ENCODE results near the gene MYO18A.
"Not testable (repeated sequence)": the region's sequence is repeated elsewhere in the genome, so short reads cannot be mapped to it uniquely, and the experiment has no call there.

MYO18A gene

DNA sequence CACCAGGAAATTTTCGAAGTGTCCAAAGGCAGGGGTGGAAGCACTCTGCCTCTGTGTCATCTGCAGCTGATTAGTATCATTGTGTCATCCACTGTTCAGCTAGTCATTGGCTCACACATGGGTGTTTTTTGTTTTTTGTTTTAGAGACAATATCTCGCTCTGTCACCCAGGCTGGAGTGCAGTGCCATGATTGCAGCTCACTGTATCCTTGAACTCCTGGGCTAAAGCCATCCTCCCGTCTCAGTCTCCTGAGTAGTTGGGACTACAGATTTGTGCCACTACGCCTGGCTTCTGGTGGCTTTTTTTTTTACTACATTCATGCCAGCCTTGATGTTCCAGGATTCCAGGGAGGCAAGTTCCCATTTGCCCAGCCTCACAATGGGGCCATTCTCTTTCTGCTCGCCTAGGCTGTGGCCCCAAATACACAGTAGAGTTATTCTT is 32.5 kb upstream of the MYO18A start:
- Histone ChIP-seq H3K36me3 (ENCODE audit: control insufficient read depth in 1 of 2, insufficient read depth in 2 of 2, low read length in 2 of 2) (no peaks in the 10 kb centered on the region), H3K4me1 (ENCODE audit: control insufficient read depth in 1 of 2, insufficient read depth in 2 of 2, low read length in 2 of 2) (no peaks in the 10 kb centered on the region), H3K27ac (ENCODE audit: low read length) (no peak overlapping the region), H3K9me3 (ENCODE audit: control insufficient read depth in 1 of 2, low read length in 2 of 2) (no peaks in the 10 kb centered on the region), H3K27me3 (ENCODE audit: low read depth, low read length) (no peaks in the 10 kb centered on the region), H3K4me3 (ENCODE audit: low read depth in 1 of 2, low read length in 2 of 2) (no peak overlapping the region)

DNA sequence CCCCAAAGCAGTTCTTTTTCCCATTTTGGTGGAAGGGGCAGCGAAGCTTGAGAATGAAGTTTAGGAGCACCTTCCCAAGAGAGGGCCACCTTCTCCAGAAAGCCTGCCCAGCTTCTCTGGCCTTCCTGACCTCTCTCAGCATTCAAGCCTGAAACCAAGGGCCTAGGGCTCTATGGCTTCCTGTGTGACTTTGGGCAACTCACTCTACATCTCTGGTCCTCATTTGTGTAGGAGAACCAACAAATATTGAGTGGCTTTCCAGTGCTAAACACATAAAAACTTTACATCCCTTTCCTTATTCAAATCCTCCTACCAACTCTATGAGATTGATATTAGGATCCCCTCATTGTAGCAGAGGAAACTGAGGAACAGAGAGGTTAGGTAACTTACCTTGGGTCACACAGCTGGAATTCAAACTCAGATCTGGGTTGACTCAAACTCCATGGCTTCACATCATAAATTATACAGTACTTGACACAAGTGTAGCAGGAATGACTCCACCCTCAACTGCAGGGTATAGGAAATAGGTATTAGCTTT is 32.0 kb upstream of the MYO18A start:
- H3K27ac ChIP-seq (ENCODE audit: low read length): no peak overlapping the region
- H3K27me3 ChIP-seq (ENCODE audit: low read depth, low read length): no peaks in the 10 kb centered on the region
- H3K36me3 ChIP-seq (ENCODE audit: control insufficient read depth in 1 of 2, insufficient read depth in 2 of 2, low read length in 2 of 2): no peaks in the 10 kb centered on the region
- H3K4me1 ChIP-seq (ENCODE audit: control insufficient read depth in 1 of 2, insufficient read depth in 2 of 2, low read length in 2 of 2): no peaks in the 10 kb centered on the region
- H3K4me3 ChIP-seq (ENCODE audit: low read depth in 1 of 2, low read length in 2 of 2): no peak overlapping the region
- H3K9me3 ChIP-seq (ENCODE audit: control insufficient read depth in 1 of 2, low read length in 2 of 2): no peaks in the 10 kb centered on the region

DNA sequence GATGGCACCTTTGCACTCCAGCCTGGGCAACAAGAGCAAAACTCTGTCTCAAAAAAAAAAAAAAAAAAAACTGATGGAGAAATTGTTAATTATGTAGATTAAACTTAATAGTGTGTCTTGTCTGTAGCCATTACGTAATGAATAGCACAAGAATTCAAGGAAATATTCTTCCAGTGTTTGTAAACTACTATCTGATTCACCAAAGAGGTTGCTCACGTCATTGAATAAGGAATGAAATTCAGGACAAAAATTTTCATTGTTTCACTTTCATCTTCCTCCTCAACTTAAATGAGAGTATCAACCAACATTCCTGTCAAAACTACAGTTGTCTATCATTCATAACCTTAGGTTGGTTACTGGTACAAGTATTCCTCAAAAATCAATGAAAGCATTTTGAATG is 30.7 kb upstream of the MYO18A start:
- Histone ChIP-seq H3K27ac (ENCODE audit: low read length) (no peak overlapping the region), H3K27me3 (ENCODE audit: low read depth, low read length) (no peaks in the 10 kb centered on the region), H3K4me1 (ENCODE audit: control insufficient read depth in 1 of 2, insufficient read depth in 2 of 2, low read length in 2 of 2) (no peaks in the 10 kb centered on the region), H3K36me3 (ENCODE audit: control insufficient read depth in 1 of 2, insufficient read depth in 2 of 2, low read length in 2 of 2) (no peaks in the 10 kb centered on the region), H3K4me3 (ENCODE audit: low read depth in 1 of 2, low read length in 2 of 2) (no peak overlapping the region), H3K9me3 (ENCODE audit: control insufficient read depth in 1 of 2, low read length in 2 of 2) (no peaks in the 10 kb centered on the region)

DNA sequence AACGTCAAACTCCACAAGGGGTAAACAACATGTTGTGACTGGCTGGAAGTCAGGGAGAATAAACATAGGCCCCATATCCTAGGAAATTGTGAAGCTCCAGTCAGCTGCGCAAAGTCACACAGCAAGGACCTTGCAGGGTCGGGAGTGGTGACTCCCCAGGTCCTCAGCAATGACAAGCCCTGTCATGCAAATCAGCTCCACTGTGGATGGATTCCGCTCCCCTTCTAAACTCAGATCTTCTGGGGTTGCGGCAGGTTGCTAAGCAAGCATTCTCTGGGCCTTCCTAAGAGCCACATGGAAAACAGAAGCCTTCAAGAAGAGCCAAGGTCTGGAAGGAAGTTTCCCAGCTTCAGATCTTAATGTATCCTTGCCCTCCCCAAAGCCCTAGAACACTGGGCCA is 28.9 kb upstream of the MYO18A start:
- no peak overlapping the region for H3K27ac ChIP-seq (ENCODE audit: low read length)
- no peaks in the 10 kb centered on the region for H3K4me1 ChIP-seq (ENCODE audit: control insufficient read depth in 1 of 2, insufficient read depth in 2 of 2, low read length in 2 of 2)
- H3K9me3 ChIP-seq (ENCODE audit: control insufficient read depth in 1 of 2, low read length in 2 of 2): no peaks in the 10 kb centered on the region
- H3K4me3 ChIP-seq (ENCODE audit: low read depth in 1 of 2, low read length in 2 of 2): no peak overlapping the region
- no peaks in the 10 kb centered on the region for H3K36me3 ChIP-seq (ENCODE audit: control insufficient read depth in 1 of 2, insufficient read depth in 2 of 2, low read length in 2 of 2)
- H3K27me3 ChIP-seq (ENCODE audit: low read depth, low read length): no peaks in the 10 kb centered on the region

DNA sequence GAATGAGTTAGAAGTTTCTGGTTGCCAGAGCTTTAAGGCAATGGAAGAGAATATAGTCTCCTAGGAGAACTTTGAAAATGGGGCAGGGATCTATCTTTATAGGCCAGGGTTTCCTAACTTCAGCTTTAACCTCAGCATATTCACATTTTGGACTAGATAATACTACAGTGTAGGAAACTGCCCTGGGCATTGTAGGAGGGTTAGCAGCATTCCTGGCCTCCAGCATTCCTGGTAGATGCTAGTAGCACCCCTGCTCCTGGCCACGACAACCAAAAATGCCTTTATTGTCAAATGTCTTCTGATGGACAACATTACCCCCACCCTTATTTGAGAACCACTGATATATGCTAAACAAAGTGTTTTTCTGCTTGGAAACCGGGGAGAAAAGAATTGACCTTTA is 27.8 kb upstream of the MYO18A start:
- Histone ChIP-seq H3K27me3 (ENCODE audit: low read depth, low read length) (no peaks in the 10 kb centered on the region), H3K27ac (ENCODE audit: low read length) (no peak overlapping the region), H3K36me3 (ENCODE audit: control insufficient read depth in 1 of 2, insufficient read depth in 2 of 2, low read length in 2 of 2) (no peaks in the 10 kb centered on the region), H3K4me1 (ENCODE audit: control insufficient read depth in 1 of 2, insufficient read depth in 2 of 2, low read length in 2 of 2) (no peaks in the 10 kb centered on the region), H3K4me3 (ENCODE audit: low read depth in 1 of 2, low read length in 2 of 2) (no peak overlapping the region), H3K9me3 (ENCODE audit: control insufficient read depth in 1 of 2, low read length in 2 of 2) (no peaks in the 10 kb centered on the region)

DNA sequence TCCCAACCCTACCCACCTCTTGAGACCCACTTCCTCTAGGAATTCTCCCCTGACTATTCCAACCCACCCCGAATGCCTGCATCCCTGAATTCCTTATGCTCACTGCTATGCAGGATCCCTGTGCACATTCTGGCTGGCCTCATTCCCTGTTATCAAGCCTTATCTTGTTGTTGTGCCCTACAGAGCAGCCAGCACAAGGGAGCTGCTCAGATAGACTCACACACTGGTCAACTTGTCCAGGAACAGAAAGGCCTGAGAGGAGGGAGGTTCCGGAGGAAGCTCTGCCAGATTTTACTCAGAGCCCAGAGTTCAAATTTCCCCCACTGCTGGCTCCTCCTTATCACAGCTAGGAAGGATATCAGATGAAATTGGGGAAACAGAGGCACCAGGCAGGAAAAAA is 24.8 kb upstream of the MYO18A start:
- H3K4me3 ChIP-seq (ENCODE audit: low read depth in 1 of 2, low read length in 2 of 2): no peak overlapping the region
- no peaks in the 10 kb centered on the region for H3K9me3 ChIP-seq (ENCODE audit: control insufficient read depth in 1 of 2, low read length in 2 of 2)
- no peaks in the 10 kb centered on the region for H3K4me1 ChIP-seq (ENCODE audit: control insufficient read depth in 1 of 2, insufficient read depth in 2 of 2, low read length in 2 of 2)
- no peaks in the 10 kb centered on the region for H3K27me3 ChIP-seq (ENCODE audit: low read depth, low read length)
- H3K36me3 ChIP-seq (ENCODE audit: control insufficient read depth in 1 of 2, insufficient read depth in 2 of 2, low read length in 2 of 2): no peaks in the 10 kb centered on the region
- H3K27ac ChIP-seq (ENCODE audit: low read length): no peak overlapping the region

DNA sequence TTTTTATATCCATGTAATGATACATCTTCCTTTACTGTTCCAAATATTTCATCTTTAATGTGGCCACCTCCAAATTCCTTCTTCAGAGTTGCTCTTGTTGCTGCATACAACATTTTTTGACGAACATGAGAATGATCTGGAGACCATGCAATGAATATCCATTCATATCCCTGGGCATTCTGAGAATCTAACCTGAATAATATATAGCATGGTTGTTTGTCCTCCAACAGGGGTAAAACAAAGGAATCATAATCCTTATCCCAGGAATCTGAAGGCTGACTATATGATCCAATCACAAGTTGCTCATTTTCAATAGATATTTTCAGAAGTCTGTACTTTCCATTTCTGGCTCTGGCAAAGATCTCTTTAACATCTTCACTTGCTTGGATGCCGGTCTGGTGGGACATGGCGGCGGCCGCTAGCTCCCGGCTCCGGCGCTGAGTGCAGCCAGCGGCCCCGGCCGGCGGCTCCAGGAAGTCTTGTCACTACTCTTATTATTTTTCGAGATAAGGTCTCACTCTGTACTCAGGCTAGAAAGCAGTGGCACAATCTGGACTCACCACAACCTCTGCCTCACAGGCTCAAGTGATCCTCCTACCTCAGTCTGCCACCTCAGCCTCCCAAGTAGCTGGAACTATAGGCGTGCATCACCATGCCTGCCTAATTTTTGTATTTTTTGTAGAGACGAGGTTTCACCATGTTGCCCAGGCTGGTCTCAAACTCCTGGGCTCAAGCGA is 24.0 kb upstream of the MYO18A start:
- not testable (repeated sequence) for H3K9me3 ChIP-seq (ENCODE audit: control insufficient read depth in 1 of 2, low read length in 2 of 2); H3K36me3 ChIP-seq (ENCODE audit: control insufficient read depth in 1 of 2, insufficient read depth in 2 of 2, low read length in 2 of 2); H3K27ac ChIP-seq (ENCODE audit: low read length); H3K4me3 ChIP-seq (ENCODE audit: low read depth in 1 of 2, low read length in 2 of 2); H3K4me1 ChIP-seq (ENCODE audit: control insufficient read depth in 1 of 2, insufficient read depth in 2 of 2, low read length in 2 of 2); H3K27me3 ChIP-seq (ENCODE audit: low read depth, low read length)

DNA sequence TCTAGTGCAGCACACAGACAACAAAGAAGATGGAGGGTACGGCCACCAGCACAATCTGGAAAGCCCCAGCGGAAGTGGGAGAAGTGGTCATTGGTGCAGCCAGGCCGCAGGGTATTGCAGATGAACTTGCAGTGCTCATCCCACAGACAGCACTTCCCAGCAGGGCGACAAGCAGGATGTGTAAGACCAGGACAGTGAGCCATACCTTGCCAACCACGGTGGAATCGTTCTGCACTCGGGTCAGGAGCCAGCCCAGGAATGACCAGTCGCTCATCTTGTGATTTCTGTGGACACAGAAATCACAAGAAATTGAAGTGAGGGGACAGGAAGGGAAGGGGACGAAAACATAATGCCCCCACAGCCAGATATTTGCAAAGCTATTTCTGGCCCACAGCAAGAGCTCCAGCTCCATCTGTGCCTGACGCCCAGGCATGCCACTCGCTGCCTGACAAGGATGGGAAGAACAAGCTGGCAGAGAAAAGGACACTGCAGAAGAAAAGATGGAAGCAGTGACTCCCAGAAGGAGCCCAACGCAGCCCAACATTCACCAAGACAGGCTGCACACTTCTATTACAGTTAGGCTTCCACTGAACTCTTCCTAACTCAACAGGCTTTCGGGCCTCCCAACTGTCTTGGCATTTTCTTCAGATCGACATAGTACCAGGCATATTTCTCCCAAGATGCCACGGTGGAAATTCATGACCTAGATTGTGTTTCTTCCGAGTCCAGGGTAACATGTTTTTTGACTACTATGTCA is 17.5 kb upstream of the MYO18A start:
- Histone ChIP-seq H3K4me3 (ENCODE audit: low read depth in 1 of 2, low read length in 2 of 2) (no peak overlapping the region), H3K27ac (ENCODE audit: low read length) (no peak overlapping the region), H3K4me1 (ENCODE audit: control insufficient read depth in 1 of 2, insufficient read depth in 2 of 2, low read length in 2 of 2) (no peaks in the 10 kb centered on the region), H3K36me3 (ENCODE audit: control insufficient read depth in 1 of 2, insufficient read depth in 2 of 2, low read length in 2 of 2) (no peaks in the 10 kb centered on the region), H3K27me3 (ENCODE audit: low read depth, low read length) (no peaks in the 10 kb centered on the region), H3K9me3 (ENCODE audit: control insufficient read depth in 1 of 2, low read length in 2 of 2) (no peaks in the 10 kb centered on the region)

DNA sequence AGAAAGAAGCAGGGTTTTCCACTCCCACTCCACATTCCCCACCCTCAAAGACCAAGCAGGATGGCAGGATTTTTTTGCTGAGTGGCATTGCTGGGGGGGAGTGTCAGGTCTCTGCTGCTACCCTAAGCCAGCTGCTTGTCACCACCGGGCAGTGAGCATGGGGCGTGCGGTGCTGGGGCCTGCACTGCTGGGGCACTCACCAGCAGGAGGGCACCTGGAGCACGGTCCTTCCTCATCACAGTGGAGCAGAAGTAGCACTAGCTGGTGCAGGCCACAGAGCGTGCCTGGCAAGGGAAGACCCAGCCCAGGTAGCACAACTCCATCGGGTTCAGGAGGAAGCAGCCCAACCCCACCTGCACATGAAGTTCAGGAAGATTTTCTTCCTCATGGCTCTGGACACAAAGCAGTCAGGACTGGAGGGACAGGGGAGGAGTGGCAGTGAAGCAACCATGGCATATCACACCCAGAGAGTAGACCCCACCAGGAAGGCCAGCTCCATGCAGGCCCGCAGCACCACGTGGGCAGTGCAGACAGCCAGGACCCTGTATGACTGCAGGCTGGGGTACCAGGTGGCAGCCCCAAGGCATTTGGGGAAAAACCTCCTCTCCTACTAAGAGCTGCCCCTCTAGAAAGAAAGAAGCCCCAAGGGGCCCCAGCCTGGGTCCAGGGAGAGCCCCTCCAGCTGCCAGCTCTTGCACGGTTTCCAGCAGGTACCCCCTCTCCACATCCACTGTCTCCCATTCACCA is 16.7 kb upstream of the MYO18A start:
- Histone ChIP-seq H3K4me1 (ENCODE audit: control insufficient read depth in 1 of 2, insufficient read depth in 2 of 2, low read length in 2 of 2) (no peaks in the 10 kb centered on the region), H3K36me3 (ENCODE audit: control insufficient read depth in 1 of 2, insufficient read depth in 2 of 2, low read length in 2 of 2) (no peaks in the 10 kb centered on the region), H3K9me3 (ENCODE audit: control insufficient read depth in 1 of 2, low read length in 2 of 2) (no peaks in the 10 kb centered on the region), H3K4me3 (ENCODE audit: low read depth in 1 of 2, low read length in 2 of 2) (no peak overlapping the region), H3K27me3 (ENCODE audit: low read depth, low read length) (no peaks in the 10 kb centered on the region), H3K27ac (ENCODE audit: low read length) (no peak overlapping the region)

DNA sequence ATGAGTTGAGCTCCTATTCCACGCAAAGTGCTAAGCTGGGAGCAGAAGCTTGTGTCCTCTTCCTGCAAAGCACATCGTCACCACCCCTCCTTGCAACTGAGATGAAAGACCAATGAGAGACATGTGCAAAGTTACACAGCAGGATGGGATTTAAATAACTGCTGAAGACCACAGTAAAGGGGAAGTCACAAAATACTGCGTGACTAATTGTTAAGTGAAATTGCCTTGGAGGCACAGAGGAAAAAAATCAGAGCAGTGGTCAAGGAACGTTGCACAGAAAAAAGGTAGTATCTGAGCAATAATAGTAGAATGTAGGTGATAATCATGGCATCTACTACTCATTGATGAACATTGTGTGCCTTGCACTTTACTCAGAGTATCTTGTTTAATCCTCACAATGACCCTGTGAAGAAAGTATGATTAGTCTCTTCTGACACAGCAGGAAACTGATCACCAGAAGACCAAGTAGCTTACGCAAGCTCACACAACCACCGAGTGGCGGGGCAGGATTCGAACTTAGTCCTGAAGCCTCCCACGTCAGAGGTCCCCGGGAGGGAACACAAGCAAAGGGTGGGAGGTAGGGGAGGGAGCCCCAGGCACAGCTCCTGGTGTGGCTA is 15.4 kb upstream of the MYO18A start:
- H3K36me3 ChIP-seq (ENCODE audit: control insufficient read depth in 1 of 2, insufficient read depth in 2 of 2, low read length in 2 of 2): no peaks in the 10 kb centered on the region
- H3K27ac ChIP-seq (ENCODE audit: low read length): no peak overlapping the region

DNA sequence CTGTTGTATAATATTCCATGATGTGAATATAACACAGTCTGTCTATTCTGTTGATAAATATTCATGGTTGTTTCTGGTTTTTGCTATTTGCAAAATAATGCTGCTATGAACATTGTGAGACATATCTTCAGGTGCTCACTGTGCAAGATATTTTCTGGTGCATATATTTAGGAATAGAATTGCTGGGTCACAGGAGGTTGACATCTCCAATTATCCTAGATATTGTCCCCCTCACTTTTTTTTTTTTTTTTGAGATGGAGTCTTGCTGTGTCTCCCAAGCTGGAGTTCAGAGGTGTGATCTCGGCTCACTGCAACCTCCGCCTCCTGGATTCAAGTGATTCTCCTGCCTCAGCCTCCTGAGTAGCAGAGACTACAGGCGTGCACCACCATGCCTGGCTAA is 14.5 kb upstream of the MYO18A start:
- Histone ChIP-seq H3K9me3 (ENCODE audit: control insufficient read depth in 1 of 2, low read length in 2 of 2) (no peaks in the 10 kb centered on the region), H3K4me3 (ENCODE audit: low read depth in 1 of 2, low read length in 2 of 2) (no peak overlapping the region), H3K4me1 (ENCODE audit: control insufficient read depth in 1 of 2, insufficient read depth in 2 of 2, low read length in 2 of 2) (no peaks in the 10 kb centered on the region), H3K27ac (ENCODE audit: low read length) (no peak overlapping the region), H3K36me3 (ENCODE audit: control insufficient read depth in 1 of 2, insufficient read depth in 2 of 2, low read length in 2 of 2) (no peaks in the 10 kb centered on the region), H3K27me3 (ENCODE audit: low read depth, low read length) (no peaks in the 10 kb centered on the region)

More for the DNA sequence above, 15.4 kb upstream of the MYO18A start:
- no peaks in the 10 kb centered on the region for H3K4me1 ChIP-seq (ENCODE audit: control insufficient read depth in 1 of 2, insufficient read depth in 2 of 2, low read length in 2 of 2)
- H3K9me3 ChIP-seq (ENCODE audit: control insufficient read depth in 1 of 2, low read length in 2 of 2): no peaks in the 10 kb centered on the region
- H3K4me3 ChIP-seq (ENCODE audit: low read depth in 1 of 2, low read length in 2 of 2): no peak overlapping the region
- no peaks in the 10 kb centered on the region for H3K27me3 ChIP-seq (ENCODE audit: low read depth, low read length)
